HG03108 (cell line): ENCODE measurements around the gene PCNX1.

Source experiments
- ATAC-seq: cut with Tn5 transposase; IDR thresholded peaks from one replicate; pipeline ENCODE4 v1.9.1; 2021; ENCODE audit warnings: moderate library complexity; ENCODE audit not compliant: unreplicated experiment

Gene PCNX1

DNA sequence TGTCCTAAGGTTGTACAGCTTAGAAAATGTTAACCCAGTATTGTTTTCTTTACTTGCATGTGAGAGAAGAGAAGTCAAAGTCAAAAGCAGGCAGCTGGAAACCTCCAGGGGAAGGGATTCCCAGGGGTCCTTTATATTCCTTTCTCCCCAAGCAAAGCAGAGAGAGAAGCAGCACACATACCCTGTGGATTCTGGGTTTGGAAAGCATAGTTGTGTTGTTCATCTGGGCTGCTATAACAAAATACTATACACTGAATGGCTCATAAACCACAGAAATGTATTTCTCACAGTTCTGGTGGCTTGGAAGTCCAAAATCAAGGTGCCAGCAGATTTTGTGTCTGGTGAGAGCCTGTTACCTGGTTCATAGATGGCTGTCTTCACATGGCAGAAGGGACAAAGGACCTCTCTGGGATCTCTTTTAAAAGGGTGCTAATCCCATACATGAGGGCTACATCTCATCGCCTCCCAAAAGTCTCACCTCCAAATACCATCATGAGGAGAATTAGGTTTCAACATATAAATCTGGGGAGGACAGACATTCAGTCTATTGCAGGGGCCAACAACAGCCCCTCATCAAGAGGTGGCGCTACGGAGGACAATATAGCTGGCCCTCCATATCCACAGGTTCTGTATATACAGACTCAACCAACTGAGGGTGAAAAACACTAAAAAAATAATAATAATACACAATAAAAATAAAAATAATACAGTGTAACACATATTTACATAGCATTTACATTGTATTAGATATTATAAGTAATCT is 19.3 kb upstream of the PCNX1 start:
- no peak for ATAC-seq

DNA sequence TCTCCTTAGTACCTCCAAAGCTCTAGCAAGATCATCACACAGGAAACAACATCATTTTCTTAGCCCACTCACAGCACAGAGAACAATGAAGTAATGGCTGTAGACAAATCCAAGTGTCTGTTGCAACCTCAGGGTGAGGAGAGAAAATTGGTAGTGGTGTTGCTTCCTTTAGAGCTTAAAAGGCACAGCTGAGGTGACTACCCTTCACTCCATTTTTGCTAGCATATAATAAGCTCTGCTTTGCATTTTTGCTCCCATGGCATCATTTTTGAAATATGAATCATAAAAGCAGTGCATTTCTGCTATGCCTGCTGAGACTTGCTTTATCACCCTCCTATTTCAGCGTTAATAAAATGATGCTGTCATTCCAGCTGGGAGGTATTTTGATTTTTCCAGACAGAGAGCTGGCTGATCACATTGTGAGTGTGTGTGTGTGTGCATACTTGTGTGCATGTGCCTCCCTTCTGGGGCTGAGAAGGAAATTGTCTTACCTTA is 18.5 kb upstream of the PCNX1 start:
- no peak for ATAC-seq

GRCh38 chr14:70889555-70889954 is 17.7 kb upstream of the PCNX1 start:
- ATAC-seq: no peak

DNA sequence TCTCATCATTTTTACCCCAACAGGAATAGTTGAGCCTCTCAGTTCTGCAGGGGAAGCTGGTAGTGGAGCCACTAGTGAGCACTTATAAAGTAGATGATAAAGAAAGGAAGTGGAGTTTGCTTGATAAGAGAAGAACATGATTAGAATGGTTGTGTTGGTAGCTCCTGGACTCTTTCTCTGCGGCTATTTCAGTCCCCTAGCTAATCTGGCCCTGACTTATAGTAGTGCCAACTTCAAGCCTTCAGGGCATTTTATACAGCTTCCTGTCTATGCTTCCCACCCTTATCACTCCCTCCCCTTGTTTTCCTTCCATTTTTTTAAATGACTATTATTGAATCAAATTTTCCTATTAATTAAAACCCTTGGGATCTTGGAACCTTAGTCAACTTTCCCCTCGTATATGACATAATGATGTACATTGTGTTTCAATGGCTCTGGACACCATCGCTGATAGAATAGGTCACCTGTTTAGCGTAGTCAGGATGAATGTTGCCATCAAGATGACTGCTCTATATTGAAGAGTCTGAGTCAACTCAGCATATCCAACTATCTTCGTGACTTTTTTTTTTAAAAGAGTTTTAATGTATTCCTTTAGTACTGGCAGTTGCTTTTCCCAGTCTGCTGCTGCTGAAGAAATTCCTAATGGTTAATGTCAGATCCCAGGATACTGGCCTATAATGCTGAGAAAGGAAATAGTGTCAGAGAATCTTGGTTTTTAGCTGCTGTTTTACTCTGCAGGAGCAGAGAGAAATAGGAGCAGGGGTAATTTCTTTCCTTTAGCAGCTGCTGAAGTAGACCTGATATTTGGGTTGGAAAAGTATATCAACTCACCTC is 16.2 kb upstream of the PCNX1 start:
- ATAC-seq: no peak

DNA sequence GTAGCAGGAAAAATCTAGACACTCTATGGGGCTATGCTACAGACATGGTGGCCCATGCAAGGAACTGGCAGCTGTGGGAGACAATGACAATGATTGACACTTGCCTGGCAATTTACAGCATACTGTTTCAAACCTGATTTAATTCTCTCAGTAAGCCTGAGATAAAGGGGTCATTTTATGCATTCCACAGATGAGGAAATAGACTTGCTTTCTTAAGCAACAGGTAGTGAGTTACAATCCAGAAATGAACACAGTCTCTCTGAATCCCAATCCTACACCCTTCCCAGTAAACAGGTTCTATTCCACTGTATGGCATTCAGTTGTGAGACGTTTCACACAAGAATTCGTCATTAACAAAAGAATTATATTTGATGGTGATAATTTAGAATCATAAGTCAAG is 15.5 kb upstream of the PCNX1 start:
- no peak for ATAC-seq

GRCh38 chr14:70893062-70893845 is 14.0 kb upstream of the PCNX1 start:
- no peak for ATAC-seq

- ATAC-seq: no peak
Measured at GRCh38 chr14:70893858-70894291, 13.4 kb upstream of the PCNX1 start.

DNA sequence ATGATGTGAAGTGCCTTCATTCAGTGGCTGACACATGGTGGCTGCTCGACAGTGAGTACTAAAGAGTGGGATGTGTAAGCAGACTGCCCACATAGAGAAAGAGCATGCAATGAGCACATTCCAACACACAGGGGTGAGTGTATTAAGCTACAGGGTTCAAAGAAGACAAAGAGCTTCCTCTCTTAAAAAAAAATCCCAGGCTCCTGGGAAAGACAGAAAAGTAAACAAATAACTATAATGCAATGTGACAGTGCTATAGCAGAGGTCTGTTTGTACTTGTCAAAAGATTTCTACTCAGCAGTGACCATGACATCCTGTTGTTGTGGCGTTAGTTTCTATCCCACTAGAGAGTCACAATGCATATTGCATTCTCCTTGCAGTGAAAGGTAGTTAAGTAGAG is 12.4 kb upstream of the PCNX1 start:
- no peak for ATAC-seq

DNA sequence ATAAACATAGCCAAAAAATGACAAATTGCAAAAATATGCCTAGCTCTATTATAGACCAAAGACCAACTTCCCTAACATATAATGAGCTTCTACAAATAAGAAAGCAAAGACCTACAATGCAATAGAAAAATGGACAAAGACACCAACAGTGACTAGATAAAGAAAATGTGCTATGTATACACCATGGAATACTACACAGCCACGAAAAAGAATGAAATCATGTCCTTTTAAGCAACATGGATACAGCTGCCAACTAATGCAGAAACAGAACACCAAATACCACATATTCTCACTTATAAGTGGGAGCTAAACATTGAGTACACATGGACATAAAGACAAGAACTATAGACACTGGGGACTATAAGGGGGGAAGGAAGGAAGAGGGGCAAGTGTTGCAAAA is 10.9 kb upstream of the PCNX1 start:
- ATAC-seq: no peak

DNA sequence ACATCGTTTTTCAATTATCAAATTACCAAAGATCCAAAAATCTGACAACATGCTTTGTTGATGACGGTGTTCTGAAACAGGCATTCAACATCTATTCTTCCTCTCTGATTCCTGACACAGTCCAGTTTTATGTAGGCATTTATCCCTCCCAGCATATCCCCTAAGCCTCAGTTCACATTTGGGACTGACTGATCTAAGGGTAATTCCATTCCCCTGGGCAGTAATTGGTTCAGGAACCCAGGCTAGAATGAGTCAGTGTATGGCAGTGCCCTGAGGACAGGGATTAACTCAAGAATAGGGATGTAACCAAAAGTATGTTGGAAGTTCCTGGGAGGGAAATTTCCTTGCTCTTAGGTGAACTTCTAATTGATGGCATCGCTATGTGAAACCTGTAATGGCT is 10.3 kb upstream of the PCNX1 start:
- ATAC-seq: no peak

- ATAC-seq: no peak
Measured at GRCh38 chr14:70897464-70897863, 9.8 kb upstream of the PCNX1 start.

GRCh38 chr14:70898111-70898745 is 9.0 kb upstream of the PCNX1 start:
- ATAC-seq: no peak

DNA sequence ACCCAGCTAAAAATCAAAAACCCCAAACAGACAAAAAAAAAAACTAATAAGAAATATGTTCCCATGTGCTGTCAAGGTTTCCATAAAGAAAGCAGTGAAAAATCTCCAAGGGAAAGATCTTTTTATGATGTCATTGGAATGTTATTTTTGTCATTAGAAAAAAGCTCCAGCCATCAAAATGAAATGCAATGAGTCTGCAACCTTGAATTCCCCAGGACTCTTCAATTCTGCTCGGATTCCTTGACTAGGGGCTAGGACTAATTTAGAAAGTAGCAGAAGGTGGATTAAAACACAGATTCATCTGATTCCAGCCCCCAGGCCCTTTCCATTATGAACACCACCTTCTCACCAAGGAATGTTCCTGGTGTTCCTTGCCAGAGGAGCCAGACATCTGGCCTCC is 6.0 kb upstream of the PCNX1 start:
- no peak for ATAC-seq

DNA sequence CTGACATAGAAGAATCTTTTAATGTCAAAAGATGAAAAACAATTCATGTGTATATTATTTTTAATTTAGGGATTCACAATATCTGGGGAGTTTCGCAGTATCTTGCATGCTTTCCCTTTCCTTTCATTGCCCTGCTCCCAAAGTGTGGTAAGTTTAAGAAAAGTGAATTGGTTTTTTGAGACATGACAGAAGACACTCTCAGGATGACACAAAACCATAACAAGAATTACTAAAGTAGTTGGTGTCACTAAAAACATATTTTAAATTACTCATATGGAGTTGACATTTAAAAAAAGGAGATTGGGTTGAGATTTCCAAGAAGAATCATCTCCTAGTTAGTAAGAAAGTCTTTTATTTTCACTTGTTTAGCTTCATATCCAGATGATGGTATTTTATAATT is 5.1 kb upstream of the PCNX1 start:
- no peak for ATAC-seq

GRCh38 chr14:70904373-70904772 is 2.9 kb upstream of the PCNX1 start:
- no peak for ATAC-seq

- ATAC-seq: no peak
Measured at GRCh38 chr14:70905301-70905700, 2.0 kb upstream of the PCNX1 start.

- no peak for ATAC-seq
Measured at GRCh38 chr14:70906793-70907175, 475 bp upstream of the PCNX1 start.

DNA sequence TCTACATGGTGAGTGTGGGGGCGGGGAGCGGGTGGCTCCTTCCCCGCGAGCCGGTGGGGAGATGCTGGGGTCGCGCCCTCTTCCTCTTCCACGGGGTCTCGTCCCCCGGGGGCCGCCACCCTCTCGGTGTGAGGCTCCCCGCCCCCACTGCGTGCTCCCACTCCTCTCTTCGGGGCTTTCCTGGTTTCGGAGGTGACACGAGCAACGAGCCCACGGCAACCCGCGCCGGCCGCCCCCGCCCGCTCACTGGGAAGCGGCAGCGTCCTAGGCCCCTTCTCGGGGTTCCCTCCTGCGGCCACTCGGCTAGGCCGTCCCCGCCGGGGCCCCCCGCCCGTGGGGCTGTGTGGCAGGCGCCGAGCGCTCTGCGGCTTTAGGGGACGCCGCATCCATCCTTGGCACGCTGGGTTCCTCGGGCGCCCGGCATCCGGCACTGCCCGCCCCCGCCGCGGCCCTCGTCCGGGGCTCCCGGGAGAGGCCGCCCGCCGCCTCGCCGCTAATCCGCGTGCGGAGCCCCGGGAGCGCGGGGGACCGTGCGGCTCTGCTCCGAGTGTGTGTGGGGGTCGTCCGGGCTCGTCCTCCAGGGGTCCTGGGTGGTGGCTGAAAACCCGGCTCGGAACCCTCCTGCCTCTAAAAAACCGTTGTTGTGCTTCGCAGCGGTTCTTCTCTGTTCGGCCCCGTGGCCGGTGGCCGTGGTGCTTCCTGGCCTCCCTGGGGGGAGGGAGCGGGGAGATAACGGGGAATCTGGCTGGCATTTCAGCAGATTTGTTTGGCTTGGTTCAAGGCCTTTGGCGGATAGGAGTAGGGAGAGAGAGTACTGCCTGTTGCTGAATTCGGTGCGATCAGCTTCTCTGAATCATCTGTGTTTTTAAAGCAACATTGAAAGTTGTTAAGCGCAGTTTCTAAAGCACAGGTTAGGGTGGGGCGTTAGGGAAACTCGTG is 1.0 kb downstream of the PCNX1 start:
- ATAC-seq: peak; percentile 13

GRCh38 chr14:70908935-70909641 is 1.8 kb downstream of the PCNX1 start:
- no peak for ATAC-seq
